Measurements from ENCODE around the gene MRPS2. TPM values are rescaled to one million over a fixed set of nuclear protein-coding genes. Genes with fewer than 3 reads are reported as not detected.
"Not testable (repeated sequence)": the region's sequence is repeated elsewhere in the genome, so short reads cannot be mapped to it uniquely, and the experiment has no call there.

MRPS2 gene
- total and polyA plus RNA-seq, 2 experiments from 2014 or later = 22.4 to 59.1 TPM

- TF ChIP-seq EZH2 (IDR thresholded peaks at IDR 0.05; ENCODE audit: borderline replicate concordance) (no peak), CTCF (IDR thresholded peaks at IDR 0.05; ENCODE audit: poor library complexity) (no peak), EZH2phosphoT487 (IDR thresholded peaks at IDR 0.05; ENCODE audit: low read depth, severe bottlenecking, unreplicated experiment) (no peak)
- Histone ChIP-seq H3K9me3 (ENCODE audit: low read depth) (no peaks in the 10 kb centered on the region), H3K4me2 (no peak overlapping the region), H2AFZ (no peak overlapping the region), H3K9me2 (replicated peaks; ENCODE audit: insufficient read depth) (no peaks in the 10 kb centered on the region), H3K36me3 (replicated peaks; ENCODE audit: insufficient read depth, low read depth) (no peaks in the 10 kb centered on the region), H3K27me3 (no peaks in the 10 kb centered on the region), H3K27ac (no peak overlapping the region), H4K20me1 (ENCODE audit: insufficient read depth, poor library complexity, severe bottlenecking) (no peaks in the 10 kb centered on the region), H3K4me1 (ENCODE audit: insufficient read depth) (no peaks in the 10 kb centered on the region), H3K79me2 (no peaks in the 10 kb centered on the region), H3K4me3 (no peak overlapping the region)
- no peak for DNase-seq (ENCODE audit: low spot score)
- WGBS (ENCODE audit: low lambda C conversion rate, missing lambda C conversion rate) = 85% methylated on average over 23 of the region's 23 CpGs
These were observed 45.0 kb upstream of the MRPS2 start for GRCh38 chr9:135455401-135456030.

GRCh38 chr9:135456436-135457104 lies 43.9 kb upstream of the MRPS2 start:
- Histone ChIP-seq H3K36me3 (replicated peaks; ENCODE audit: insufficient read depth, low read depth) (no peaks in the 10 kb centered on the region), H3K79me2 (no peaks in the 10 kb centered on the region), H3K4me3 (no peak overlapping the region), H4K20me1 (ENCODE audit: insufficient read depth, poor library complexity, severe bottlenecking) (no peaks in the 10 kb centered on the region), H3K27ac (no peak overlapping the region), H3K27me3 (no peaks in the 10 kb centered on the region), H3K9me3 (ENCODE audit: low read depth) (no peaks in the 10 kb centered on the region), H3K9me2 (replicated peaks; ENCODE audit: insufficient read depth) (no peaks in the 10 kb centered on the region), H2AFZ (no peak overlapping the region), H3K4me2 (no peak overlapping the region), H3K4me1 (ENCODE audit: insufficient read depth) (no peaks in the 10 kb centered on the region)
- no peak for DNase-seq (ENCODE audit: low spot score)
- TF ChIP-seq CTCF (IDR thresholded peaks at IDR 0.05; ENCODE audit: poor library complexity) (no peak), EZH2phosphoT487 (IDR thresholded peaks at IDR 0.05; ENCODE audit: low read depth, severe bottlenecking, unreplicated experiment) (no peak), EZH2 (IDR thresholded peaks at IDR 0.05; ENCODE audit: borderline replicate concordance) (no peak)
- WGBS (ENCODE audit: low lambda C conversion rate, missing lambda C conversion rate) = 91% methylated on average over 18 of the region's 19 CpGs

- H3K4me2 ChIP-seq; H3K4me1 ChIP-seq (ENCODE audit: insufficient read depth); H3K4me3 ChIP-seq; H2AFZ ChIP-seq; H4K20me1 ChIP-seq (ENCODE audit: insufficient read depth, poor library complexity, severe bottlenecking); H3K27me3 ChIP-seq; H3K79me2 ChIP-seq; H3K36me3 ChIP-seq (replicated peaks; ENCODE audit: insufficient read depth, low read depth); DNase-seq (ENCODE audit: low spot score); H3K27ac ChIP-seq; H3K9me2 ChIP-seq (replicated peaks; ENCODE audit: insufficient read depth); H3K9me3 ChIP-seq (ENCODE audit: low read depth): not testable (repeated sequence)
- WGBS (ENCODE audit: low lambda C conversion rate, missing lambda C conversion rate) = 98% methylated on average over 5 of the region's 5 CpGs
These were observed 42.0 kb upstream of the MRPS2 start for GRCh38 chr9:135458478-135458877.

GRCh38 chr9:135461936-135462335 lies 38.5 kb upstream of the MRPS2 start:
- H3K27ac ChIP-seq = no peak overlapping the region
- H3K36me3 ChIP-seq (replicated peaks; ENCODE audit: insufficient read depth, low read depth) = no peaks in the 10 kb centered on the region
- no peaks in the 10 kb centered on the region for H4K20me1 ChIP-seq (ENCODE audit: insufficient read depth, poor library complexity, severe bottlenecking)
- no peaks in the 10 kb centered on the region for H3K9me3 ChIP-seq (ENCODE audit: low read depth)
- no peaks in the 10 kb centered on the region for H3K27me3 ChIP-seq
- WGBS (ENCODE audit: low lambda C conversion rate, missing lambda C conversion rate) = 86% methylated on average over 11 of the region's 11 CpGs
- H2AFZ ChIP-seq = no peak overlapping the region
- H3K4me2 ChIP-seq = no peak overlapping the region
- no peaks in the 10 kb centered on the region for H3K9me2 ChIP-seq (replicated peaks; ENCODE audit: insufficient read depth)
- no peaks in the 10 kb centered on the region for H3K79me2 ChIP-seq
- H3K4me1 ChIP-seq (ENCODE audit: insufficient read depth) = no peaks in the 10 kb centered on the region
- no peak for DNase-seq (ENCODE audit: low spot score)
- H3K4me3 ChIP-seq = no peak overlapping the region
- TF ChIP-seq CTCF (IDR thresholded peaks at IDR 0.05; ENCODE audit: poor library complexity) = no peak
- TF ChIP-seq EZH2phosphoT487 (IDR thresholded peaks at IDR 0.05; ENCODE audit: low read depth, severe bottlenecking, unreplicated experiment) = no peak
- no peak for TF ChIP-seq EZH2 (IDR thresholded peaks at IDR 0.05; ENCODE audit: borderline replicate concordance)
